Transverse colon (tissue), 4 donors: ENCODE measurements around the gene MYLK. TPM values are rescaled to one million over a fixed set of nuclear protein-coding genes. Genes with fewer than 3 reads are reported as not detected.

Experiments
- DNase-seq: peaks from one replicate; pipeline ENCODE4 v3.0.0-alpha.2; 2019
- H3K27ac ChIP-seq, 4 donors: fragments of 200-600 bp; sonication (generic); 2 replicates each; pipeline ENCODE4 v1.5.1; 2016 to 2018; ENCODE audit warnings: inconsistent platforms in 4 of 4
- H3K27me3 ChIP-seq: fragments of 200-600 bp; sonication (generic); 2 replicates; pipeline ENCODE4 v1.5.1; 2017; ENCODE audit warnings: inconsistent platforms
- H3K36me3 ChIP-seq, 4 donors: fragments of 200-600 bp; sonication (generic); 2 replicates each; pipeline ENCODE4 v1.5.1; 2017 to 2019; ENCODE audit warnings: inconsistent platforms in 4 of 4
- H3K4me1 ChIP-seq, 4 donors: fragments of 200-600 bp; sonication (generic); 2 replicates each; pipeline ENCODE4 v1.5.1; 2017 to 2020; ENCODE audit warnings: inconsistent platforms in 4 of 4
- H3K4me3 ChIP-seq, 4 donors: fragments of 200-600 bp; sonication (generic); 1 replicate in 1 of 4; 2 replicates in 3 of 4; pipeline versions ENCODE4 v1.5.1 to v1.6.1; 2017 to 2019; ENCODE audit warnings: inconsistent platforms in 4 of 4
- H3K9me3 ChIP-seq, 2 donors: fragments of 200-600 bp; sonication (generic); 2 replicates each; pipeline ENCODE4 v1.5.1; 2017 to 2019; ENCODE audit warnings: inconsistent platforms in 2 of 2
- EP300 ChIP-seq: sonication (generic); formaldehyde crosslinking; IDR thresholded peaks from one replicate; pipeline ENCODE4 v1.6.1; 2017; ENCODE audit warnings: antibody characterized with exemption, low read depth
- POLR2A ChIP-seq: fragments of 450-650 bp; IDR thresholded peaks from one replicate; pipeline ENCODE4 v1.6.1; 2016; ENCODE audit warnings: antibody characterized with exemption, mild to moderate bottlenecking, moderate library complexity
- POLR2AphosphoS5 ChIP-seq, 3 donors: sonication (generic); formaldehyde crosslinking; IDR thresholded peaks; one replicate each; pipeline ENCODE4 v1.6.1; 2016; ENCODE audit warnings: antibody characterized with exemption in 3 of 3
- WGBS, 2 donors: methylation state at CpG; one replicate each; pipeline ENCODE4 v1.1.5; 2018; ENCODE audit warnings: low coverage in 1 of 2; 5-methylcytosine and 5-hydroxymethylcytosine counted together
- in situ Hi-C, 4 donors: fragments of 200-750 bp; cut with MboI; loops; one replicate each; pipeline versions ENCODE4 v1.15.0 to v1.15.1; 2017; ENCODE audit warnings: low sequenced_read_pairs in 3 of 4, low pct_ligation_motif_present in 1 of 4, low pct_unique_long_range_greater_than_20kb in 1 of 4
- intact Hi-C: fragments of 100-400 bp; cut with DNase I; formaldehyde crosslinking; loops from one replicate; pipeline ENCODE4 v1.15.1; 2023; ENCODE audit warnings: low total_unique reads
- total RNA-seq, 4 donors: library from RNA; depleted of rRNA; stranded (reverse); fragments of >200 nt; gene quantifications; one replicate each; pipeline ENCODE4 v1.1.0, GENCODE V29; 2016
- TF ChIP-seq, protein P1 (sequence below), 5 experiments: fragments of 200-600 bp in 3 of 5; fragments of 450-650 bp in 2 of 5; sonication (generic) in 3 of 5; IDR thresholded peaks; 1 replicate in 2 of 5; 2 replicates in 3 of 5; pipeline ENCODE4 v1.5.1; 2016 to 2017; ENCODE audit warnings: antibody characterized with exemption in 5 of 5, inconsistent platforms in 3 of 5, mild to moderate bottlenecking in 2 of 5, moderate library complexity in 1 of 5

The MYLK gene
- total RNA-seq, 4 donors from 2014 or later: 230 to 527 (median 349) TPM

DNA sequence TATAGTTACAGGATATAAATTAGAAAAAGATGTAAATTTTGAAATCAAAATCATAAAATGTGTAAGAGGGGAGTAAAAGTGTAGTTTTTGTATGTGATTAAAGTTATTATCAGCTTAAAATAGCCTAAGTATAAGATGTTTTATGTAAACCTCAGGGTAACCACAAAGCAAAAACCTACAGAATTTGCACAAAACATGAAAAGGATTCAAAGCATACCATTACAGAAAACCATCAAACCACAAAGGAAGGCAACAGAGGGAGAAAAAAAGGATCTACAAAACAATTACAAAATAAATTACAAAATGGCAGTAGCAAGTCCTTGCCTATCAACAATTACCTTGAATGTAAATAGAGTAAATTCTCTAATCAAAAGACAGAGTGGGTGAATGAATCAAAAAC lies 36.7 kb upstream of the MYLK start:
- in situ Hi-C loops: no loop called here

DNA sequence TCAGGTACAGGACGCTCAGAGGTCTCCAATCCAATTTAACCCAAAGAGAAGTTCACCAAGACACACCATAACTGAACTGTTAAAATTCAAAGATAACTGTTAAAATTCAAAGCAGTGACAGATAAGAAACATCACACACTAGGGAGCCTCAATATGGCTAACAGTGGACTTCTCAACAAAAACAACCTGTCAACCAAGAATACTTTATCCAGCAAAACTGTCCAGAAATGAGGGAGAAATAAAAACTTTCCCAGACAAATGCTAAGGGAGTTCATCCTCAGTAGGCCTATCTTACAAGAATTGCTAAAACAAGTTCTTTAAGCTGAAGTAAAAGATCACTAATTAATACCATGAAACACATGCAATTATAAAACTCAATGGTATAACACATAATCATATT lies 36.3 kb upstream of the MYLK start:
- no peak for DNase-seq
- Histone ChIP-seq H3K27me3 (no peaks in the 10 kb centered on the region), H3K4me3 (no peak overlapping the region), H3K4me1 (no peaks in the 10 kb centered on the region), H3K9me3 (peaks cover 20 to 23% of the 10 kb centered on the region in 2 donors), H3K36me3 (peaks cover 0 to 34% (median 12%) of the 10 kb centered on the region in 4 donors), H3K27ac (no peak overlapping the region)
- TF ChIP-seq EP300 (no peak), POLR2A (no peak), POLR2AphosphoS5 (IDR thresholded peaks at IDR 0.05) (no peak)
- TF ChIP-seq, protein P1, sequence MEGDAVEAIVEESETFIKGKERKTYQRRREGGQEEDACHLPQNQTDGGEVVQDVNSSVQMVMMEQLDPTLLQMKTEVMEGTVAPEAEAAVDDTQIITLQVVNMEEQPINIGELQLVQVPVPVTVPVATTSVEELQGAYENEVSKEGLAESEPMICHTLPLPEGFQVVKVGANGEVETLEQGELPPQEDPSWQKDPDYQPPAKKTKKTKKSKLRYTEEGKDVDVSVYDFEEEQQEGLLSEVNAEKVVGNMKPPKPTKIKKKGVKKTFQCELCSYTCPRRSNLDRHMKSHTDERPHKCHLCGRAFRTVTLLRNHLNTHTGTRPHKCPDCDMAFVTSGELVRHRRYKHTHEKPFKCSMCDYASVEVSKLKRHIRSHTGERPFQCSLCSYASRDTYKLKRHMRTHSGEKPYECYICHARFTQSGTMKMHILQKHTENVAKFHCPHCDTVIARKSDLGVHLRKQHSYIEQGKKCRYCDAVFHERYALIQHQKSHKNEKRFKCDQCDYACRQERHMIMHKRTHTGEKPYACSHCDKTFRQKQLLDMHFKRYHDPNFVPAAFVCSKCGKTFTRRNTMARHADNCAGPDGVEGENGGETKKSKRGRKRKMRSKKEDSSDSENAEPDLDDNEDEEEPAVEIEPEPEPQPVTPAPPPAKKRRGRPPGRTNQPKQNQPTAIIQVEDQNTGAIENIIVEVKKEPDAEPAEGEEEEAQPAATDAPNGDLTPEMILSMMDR (IDR thresholded peaks at IDR 0.05): no peak
- intact Hi-C loops (no loop called here), in situ Hi-C loops (no loop called here)
- 88 to 93% methylated on average over 1 of the region's 1 CpG for WGBS, 2 donors

More for the DNA sequence above, 36.7 kb upstream of the MYLK start:
- no peaks in the 10 kb centered on the region for H3K4me1 ChIP-seq
- H3K27me3 ChIP-seq: no peaks in the 10 kb centered on the region
- intact Hi-C loops: no loop called here
- peaks cover 0 to 39% (median 14%) of the 10 kb centered on the region in 4 donors for H3K36me3 ChIP-seq
- no peak for DNase-seq
- TF ChIP-seq POLR2A: no peak
- TF ChIP-seq EP300: no peak
- TF ChIP-seq, protein P1 (IDR thresholded peaks at IDR 0.05): no peak
- no peak for TF ChIP-seq POLR2AphosphoS5 (IDR thresholded peaks at IDR 0.05)
- H3K4me3 ChIP-seq: no peak overlapping the region
- peaks cover 20 to 23% of the 10 kb centered on the region in 2 donors for H3K9me3 ChIP-seq
- H3K27ac ChIP-seq: no peak overlapping the region

GRCh38 chr3:123919353-123919752 lies 35.2 kb upstream of the MYLK start:
- intact Hi-C loops: no loop called here
- H3K9me3 ChIP-seq: peaks cover 20 to 23% of the 10 kb centered on the region in 2 donors
- no peak for DNase-seq
- H3K27me3 ChIP-seq: no peaks in the 10 kb centered on the region
- H3K27ac ChIP-seq: no peak overlapping the region
- H3K36me3 ChIP-seq: peaks cover 0 to 36% (median 10%) of the 10 kb centered on the region in 4 donors
- no peak for TF ChIP-seq POLR2A
- no peak for TF ChIP-seq POLR2AphosphoS5 (IDR thresholded peaks at IDR 0.05)
- TF ChIP-seq, protein P1 (IDR thresholded peaks at IDR 0.05): no peak
- no peak for TF ChIP-seq EP300
- WGBS, 2 donors: 85% methylated on average over 3 of the region's 3 CpGs; no CpG with 5 or more reads in 1 of the 2 donors
- no peak overlapping the region for H3K4me3 ChIP-seq
- in situ Hi-C loops: no loop called here
- no peaks in the 10 kb centered on the region for H3K4me1 ChIP-seq

GRCh38 chr3:123914829-123915228 lies 30.7 kb upstream of the MYLK start:
- DNase-seq: no peak
- Histone ChIP-seq H3K27me3 (no peaks in the 10 kb centered on the region), H3K9me3 (peaks cover 0 to under 1% of the 10 kb centered on the region in 2 donors), H3K4me1 (no peaks in the 10 kb centered on the region), H3K4me3 (no peak overlapping the region), H3K27ac (no peak overlapping the region), H3K36me3 (peaks cover 0 to 9% (median 1%) of the 10 kb centered on the region in 4 donors)
- TF ChIP-seq EP300 (no peak), POLR2A (no peak), POLR2AphosphoS5 (IDR thresholded peaks at IDR 0.05) (no peak)
- TF ChIP-seq, protein P1 (IDR thresholded peaks at IDR 0.05): no peak
- intact Hi-C loops: no loop called here
- WGBS, 2 donors: 77 to 80% methylated on average over 5 of the region's 5 CpGs
- in situ Hi-C loops: no loop called here
